ENCODE data around the gene RFX1. TPM values are rescaled to one million over a fixed set of nuclear protein-coding genes. Genes with fewer than 3 reads are reported as not detected.

Gene RFX1
- total RNA-seq, 1 experiment from 2014 or later, result 7.5 TPM

GRCh38 chr19:14002571-14003250 is 3.4 kb downstream of the RFX1 start:
- in situ Hi-C loops (cut with HindIII; ENCODE audit: low pct_unique_long_range_greater_than_20kb, low sequenced_read_pairs), result no loop called here
- DNase-seq (ENCODE audit: low read depth), result no peak

- no peak for DNase-seq (ENCODE audit: low read depth)
- in situ Hi-C loops (cut with HindIII; ENCODE audit: low pct_unique_long_range_greater_than_20kb, low sequenced_read_pairs), result no loop called here
Observed at GRCh38 chr19:14000691-14001375, 5.3 kb downstream of the RFX1 start.

- in situ Hi-C loops (cut with HindIII; ENCODE audit: low pct_unique_long_range_greater_than_20kb, low sequenced_read_pairs), result no loop called here
- DNase-seq (ENCODE audit: low read depth), result no peak
Observed at GRCh38 chr19:13999085-13999484, 7.0 kb downstream of the RFX1 start.

GRCh38 chr19:13998426-13998825 is 7.7 kb downstream of the RFX1 start:
- in situ Hi-C loops (cut with HindIII; ENCODE audit: low pct_unique_long_range_greater_than_20kb, low sequenced_read_pairs), result no loop called here
- no peak for DNase-seq (ENCODE audit: low read depth)

- in situ Hi-C loops (cut with HindIII; ENCODE audit: low pct_unique_long_range_greater_than_20kb, low sequenced_read_pairs), result no loop called here
- DNase-seq (ENCODE audit: low read depth), result no peak
Observed at GRCh38 chr19:13997631-13997962, 8.5 kb downstream of the RFX1 start.

- in situ Hi-C loops (cut with HindIII; ENCODE audit: low pct_unique_long_range_greater_than_20kb, low sequenced_read_pairs), result no loop called here
- no peak for DNase-seq (ENCODE audit: low read depth)
Observed at GRCh38 chr19:13996928-13997630, 9.0 kb downstream of the RFX1 start.

- no peak for DNase-seq (ENCODE audit: low read depth)
- in situ Hi-C loops (cut with HindIII; ENCODE audit: low pct_unique_long_range_greater_than_20kb, low sequenced_read_pairs), result no loop called here
Observed at GRCh38 chr19:13995878-13996765, 10.0 kb downstream of the RFX1 start.

GRCh38 chr19:13995017-13995728 is 10.9 kb downstream of the RFX1 start:
- no peak for DNase-seq (ENCODE audit: low read depth)
- in situ Hi-C loops (cut with HindIII; ENCODE audit: low pct_unique_long_range_greater_than_20kb, low sequenced_read_pairs), result no loop called here

GRCh38 chr19:13993590-13994300 is 12.4 kb downstream of the RFX1 start:
- DNase-seq (ENCODE audit: low read depth), result no peak
- in situ Hi-C loops (cut with HindIII; ENCODE audit: low pct_unique_long_range_greater_than_20kb, low sequenced_read_pairs), result no loop called here

- DNase-seq (ENCODE audit: low read depth), result no peak
- in situ Hi-C loops (cut with HindIII; ENCODE audit: low pct_unique_long_range_greater_than_20kb, low sequenced_read_pairs), result no loop called here
Observed at GRCh38 chr19:13992025-13992424, 14.1 kb downstream of the RFX1 start.

GRCh38 chr19:13990085-13990484 is 16.0 kb downstream of the RFX1 start:
- in situ Hi-C loops (cut with HindIII; ENCODE audit: low pct_unique_long_range_greater_than_20kb, low sequenced_read_pairs), result no loop called here
- no peak for DNase-seq (ENCODE audit: low read depth)

- DNase-seq (ENCODE audit: low read depth), result no peak
- in situ Hi-C loops (cut with HindIII; ENCODE audit: low pct_unique_long_range_greater_than_20kb, low sequenced_read_pairs), result no loop called here
Observed at GRCh38 chr19:13989487-13989886, 16.6 kb downstream of the RFX1 start.

- no peak for DNase-seq (ENCODE audit: low read depth)
- in situ Hi-C loops (cut with HindIII; ENCODE audit: low pct_unique_long_range_greater_than_20kb, low sequenced_read_pairs), result no loop called here
Observed at GRCh38 chr19:13987101-13987890, 18.8 kb downstream of the RFX1 start.

GRCh38 chr19:13986348-13986904 is 19.7 kb downstream of the RFX1 start:
- in situ Hi-C loops (cut with HindIII; ENCODE audit: low pct_unique_long_range_greater_than_20kb, low sequenced_read_pairs), result no loop called here
- no peak for DNase-seq (ENCODE audit: low read depth)

- in situ Hi-C loops (cut with HindIII; ENCODE audit: low pct_unique_long_range_greater_than_20kb, low sequenced_read_pairs), result no loop called here
- DNase-seq (ENCODE audit: low read depth), result no peak
Observed at GRCh38 chr19:13985771-13986347, 20.3 kb downstream of the RFX1 start.

Measured in Caki2 (cell line).